Activated T-helper 2 cell treated with anti-CD3 and anti-CD28 coated beads, Interferon-gamma antibody, Interleukin-2, Interleukin-4, amounts not matched to agents 10 μg/mL and 5 μg/mL and 100 μg/mL, durations not matched to agents 14 hours and 24 hours and 36 hours (primary cell): ENCODE data around the gene SCAF1. TPM values are rescaled to one million over a fixed set of nuclear protein-coding genes. Genes with fewer than 3 reads are reported as not detected.
"Not testable (repeated sequence)": the region's sequence is repeated elsewhere in the genome, so short reads cannot be mapped to it uniquely, and the experiment has no call there.

Experiments
- DNase-seq: peaks from one replicate; pipeline ENCODE4 v3.0.0; 2021; ENCODE audit warnings: low spot score
- H3K27ac Mint-ChIP-seq: one replicate; pipeline ENCODE4 v1.8.0; 2021; ENCODE audit warnings: mixed read lengths
- H3K27me3 Mint-ChIP-seq: one replicate; pipeline ENCODE4 v1.8.0; 2021; ENCODE audit warnings: low read depth, mixed read lengths
- H3K36me3 Mint-ChIP-seq: one replicate; pipeline ENCODE4 v1.8.0; 2021; ENCODE audit warnings: low read depth, mixed read lengths
- H3K4me1 Mint-ChIP-seq: one replicate; pipeline ENCODE4 v1.8.0; 2021; ENCODE audit warnings: low read depth, mixed read lengths
- H3K4me3 Mint-ChIP-seq: one replicate; pipeline ENCODE4 v1.8.0; 2021; ENCODE audit warnings: low read depth, mild to moderate bottlenecking, moderate library complexity, mixed read lengths
- H3K9me3 Mint-ChIP-seq: one replicate; pipeline ENCODE4 v1.8.0; 2021; ENCODE audit warnings: mixed read lengths
- intact Hi-C: fragments of 100-400 bp; cut with micrococcal nuclease; formaldehyde crosslinking; loops from one replicate; pipeline ENCODE4 v1.15.1; 2023
- total RNA-seq: library from RNA; stranded (reverse); gene quantifications from 2 replicates; pipeline ENCODE4 v1.2.3, GENCODE V29; 2022

The SCAF1 gene
- total RNA-seq, 1 donor from 2014 or later = 64.6 TPM

- intact Hi-C loops = no loop called here
- Mint-ChIP-seq H3K4me1 (peaks cover 2% of the 10 kb centered on the region), H3K27me3 (no peaks in the 10 kb centered on the region), H3K36me3 (peaks cover 51% of the 10 kb centered on the region), H3K27ac (no peak overlapping the region), H3K9me3 (no peaks in the 10 kb centered on the region), H3K4me3 (no peak overlapping the region)
- DNase-seq = no peak
Measured at GRCh38 chr19:49599378-49600295, 42.4 kb upstream of the SCAF1 start.

GRCh38 chr19:49601482-49602038, 40.4 kb upstream of the SCAF1 start:
- Mint-ChIP-seq H3K27me3 (no peaks in the 10 kb centered on the region), H3K4me3 (no peak overlapping the region), H3K27ac (no peak overlapping the region), H3K9me3 (no peaks in the 10 kb centered on the region), H3K36me3 (peaks cover 44% of the 10 kb centered on the region), H3K4me1 (peaks cover 2% of the 10 kb centered on the region)
- intact Hi-C loops = no loop called here
- DNase-seq = no peak

GRCh38 chr19:49602806-49603205, 39.2 kb upstream of the SCAF1 start:
- intact Hi-C loops = no loop called here
- Mint-ChIP-seq H3K36me3 (peaks cover 49% of the 10 kb centered on the region), H3K4me1 (peaks cover 2% of the 10 kb centered on the region), H3K9me3 (no peaks in the 10 kb centered on the region), H3K27me3 (no peaks in the 10 kb centered on the region), H3K4me3 (no peak overlapping the region), H3K27ac (no peak overlapping the region)
- no peak for DNase-seq

GRCh38 chr19:49605605-49606004, 36.4 kb upstream of the SCAF1 start:
- intact Hi-C loops = no loop called here
- H3K36me3 Mint-ChIP-seq = peaks cover 37% of the 10 kb centered on the region

GRCh38 chr19:49609499-49610092, 32.4 kb upstream of the SCAF1 start:
- Mint-ChIP-seq H3K36me3 (peaks cover 27% of the 10 kb centered on the region), H3K27me3 (no peaks in the 10 kb centered on the region), H3K27ac (no peak overlapping the region), H3K9me3 (no peaks in the 10 kb centered on the region), H3K4me3 (no peak overlapping the region), H3K4me1 (peaks cover 6% of the 10 kb centered on the region)
- DNase-seq = no peak
- intact Hi-C loops = no loop called here

More at GRCh38 chr19:49605605-49606004, 36.4 kb upstream of the SCAF1 start:
- H3K27ac Mint-ChIP-seq = no peak overlapping the region
- DNase-seq = no peak
- no peak overlapping the region for H3K4me3 Mint-ChIP-seq
- H3K9me3 Mint-ChIP-seq = no peaks in the 10 kb centered on the region
- peaks cover 2% of the 10 kb centered on the region for H3K4me1 Mint-ChIP-seq
- H3K27me3 Mint-ChIP-seq = no peaks in the 10 kb centered on the region

- H3K4me1 Mint-ChIP-seq = peaks cover 6% of the 10 kb centered on the region
- H3K36me3 Mint-ChIP-seq = peaks cover 57% of the 10 kb centered on the region
- no peak for DNase-seq
- H3K27me3 Mint-ChIP-seq = no peaks in the 10 kb centered on the region
- H3K4me3 Mint-ChIP-seq = no peak overlapping the region
- H3K9me3 Mint-ChIP-seq = no peaks in the 10 kb centered on the region
- no peak overlapping the region for H3K27ac Mint-ChIP-seq
- intact Hi-C loops = no loop called here
Measured at GRCh38 chr19:49613374-49613773, 28.6 kb upstream of the SCAF1 start.

GRCh38 chr19:49614096-49614833, 27.7 kb upstream of the SCAF1 start:
- Mint-ChIP-seq H3K36me3 (peaks cover 63% of the 10 kb centered on the region), H3K4me1 (peaks cover 6% of the 10 kb centered on the region), H3K27ac (peak overlapping the region; percentile 88), H3K9me3 (no peaks in the 10 kb centered on the region), H3K4me3 (peak overlapping the region; percentile 2), H3K27me3 (no peaks in the 10 kb centered on the region)
- intact Hi-C loops = no loop called here
- DNase-seq = no peak

GRCh38 chr19:49615861-49616260, 26.1 kb upstream of the SCAF1 start:
- intact Hi-C loops = no loop called here
- Mint-ChIP-seq H3K4me3 (no peak overlapping the region), H3K27me3 (no peaks in the 10 kb centered on the region)

GRCh38 chr19:49616532-49616931, 25.5 kb upstream of the SCAF1 start:
- peaks cover 68% of the 10 kb centered on the region for H3K36me3 Mint-ChIP-seq

More at GRCh38 chr19:49615861-49616260, 26.1 kb upstream of the SCAF1 start:
- Mint-ChIP-seq H3K9me3 (no peaks in the 10 kb centered on the region), H3K27ac (no peak overlapping the region), H3K4me1 (peaks cover 6% of the 10 kb centered on the region), H3K36me3 (peaks cover 65% of the 10 kb centered on the region)
- DNase-seq = no peak

GRCh38 chr19:49616945-49617344, 25.1 kb upstream of the SCAF1 start:
- peaks cover 72% of the 10 kb centered on the region for H3K36me3 Mint-ChIP-seq

More at GRCh38 chr19:49616532-49616931, 25.5 kb upstream of the SCAF1 start:
- Mint-ChIP-seq H3K4me3 (no peak overlapping the region), H3K4me1 (peaks cover 6% of the 10 kb centered on the region), H3K27me3 (no peaks in the 10 kb centered on the region), H3K9me3 (no peaks in the 10 kb centered on the region), H3K27ac (no peak overlapping the region)
- DNase-seq = no peak
- intact Hi-C loops = no loop called here

GRCh38 chr19:49617860-49618259, 24.1 kb upstream of the SCAF1 start:
- H3K9me3 Mint-ChIP-seq, DNase-seq, H3K4me3 Mint-ChIP-seq, H3K27me3 Mint-ChIP-seq, H3K4me1 Mint-ChIP-seq, intact Hi-C loops, H3K27ac Mint-ChIP-seq: not testable (repeated sequence)
- peaks cover 72% of the 10 kb centered on the region for H3K36me3 Mint-ChIP-seq

More at GRCh38 chr19:49616945-49617344, 25.1 kb upstream of the SCAF1 start:
- DNase-seq = no peak
- Mint-ChIP-seq H3K4me1 (peaks cover 6% of the 10 kb centered on the region), H3K27me3 (no peaks in the 10 kb centered on the region), H3K9me3 (no peaks in the 10 kb centered on the region), H3K27ac (no peak overlapping the region), H3K4me3 (no peak overlapping the region)
- intact Hi-C loops = no loop called here

GRCh38 chr19:49624967-49625910, 16.8 kb upstream of the SCAF1 start:
- H3K4me1 Mint-ChIP-seq = no peaks in the 10 kb centered on the region
- no peak overlapping the region for H3K27ac Mint-ChIP-seq
- DNase-seq = no peak
- H3K4me3 Mint-ChIP-seq = no peak overlapping the region
- peaks cover 45% of the 10 kb centered on the region for H3K36me3 Mint-ChIP-seq
- intact Hi-C loops = no loop called here
- no peaks in the 10 kb centered on the region for H3K27me3 Mint-ChIP-seq
- H3K9me3 Mint-ChIP-seq = no peaks in the 10 kb centered on the region
